ENCODE results near the gene CEP162. TPM values are rescaled to one million over a fixed set of nuclear protein-coding genes. Genes with fewer than 3 reads are reported as not detected.

The CEP162 gene
- total RNA-seq, 3 donors from 2014 or later, result 7.5 to 13.0 (median 9.5) TPM

- intact Hi-C loops (cut with DNase I, micrococcal nuclease), result no loop called here
- no peaks in the 10 kb centered on the region for H3K4me1 ChIP-seq (ENCODE audit: low read depth)
These were observed 32.8 kb upstream of the CEP162 start for GRCh38 chr6:84260196-84260595.

DNA sequence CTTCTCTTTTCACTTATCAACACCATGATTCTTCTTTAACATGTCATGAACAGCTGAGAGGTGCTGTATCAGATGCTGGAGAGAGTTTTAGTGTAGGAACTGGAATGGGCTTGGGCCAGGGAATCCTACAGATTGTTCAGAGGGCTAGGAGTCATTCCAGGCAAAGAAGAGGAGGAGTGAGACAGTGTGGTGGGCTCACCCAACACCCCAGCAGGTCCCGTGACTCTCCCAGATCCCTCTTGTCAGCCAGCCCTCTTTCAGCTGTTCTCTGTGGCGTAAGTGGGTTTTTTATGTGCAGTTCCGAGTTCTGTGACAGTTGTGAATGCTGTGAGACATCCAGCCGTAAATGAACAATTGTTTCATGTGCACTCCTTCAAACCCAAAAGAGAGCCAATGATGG is 31.4 kb upstream of the CEP162 start:
- no peaks in the 10 kb centered on the region for H3K36me3 ChIP-seq (ENCODE audit: low read depth)
- no peaks in the 10 kb centered on the region for H3K4me1 ChIP-seq (ENCODE audit: low read depth)
- no peak overlapping the region for H3K4me3 ChIP-seq
- intact Hi-C loops (cut with DNase I, micrococcal nuclease), result no loop called here
- H3K9me3 ChIP-seq, result no peaks in the 10 kb centered on the region
- ATAC-seq (no peak), DNase-seq (no peak)
- TF ChIP-seq CTCF (IDR thresholded peaks at IDR 0.05), result no peak

More at GRCh38 chr6:84260196-84260595, 32.8 kb upstream of the CEP162 start:
- Histone ChIP-seq H3K9me3 (no peaks in the 10 kb centered on the region), H3K36me3 (ENCODE audit: low read depth) (no peaks in the 10 kb centered on the region), H3K4me3 (no peak overlapping the region)
- DNase-seq (no peak), ATAC-seq (no peak)
- TF ChIP-seq CTCF (IDR thresholded peaks at IDR 0.05), result no peak

GRCh38 chr6:84258268-84258667 is 30.8 kb upstream of the CEP162 start:
- no peak overlapping the region for H3K4me3 ChIP-seq

GRCh38 chr6:84255641-84256040 is 28.2 kb upstream of the CEP162 start:
- H3K36me3 ChIP-seq (ENCODE audit: low read depth), result no peaks in the 10 kb centered on the region
- no peak for TF ChIP-seq CTCF (IDR thresholded peaks at IDR 0.05)
- H3K9me3 ChIP-seq, result no peaks in the 10 kb centered on the region
- no peaks in the 10 kb centered on the region for H3K4me1 ChIP-seq (ENCODE audit: low read depth)
- ATAC-seq, result no peak
- DNase-seq, result no peak
- intact Hi-C loops (cut with DNase I, micrococcal nuclease), result no loop called here
- H3K4me3 ChIP-seq, result no peak overlapping the region

More at GRCh38 chr6:84258268-84258667, 30.8 kb upstream of the CEP162 start:
- DNase-seq, result no peak
- Histone ChIP-seq H3K9me3 (no peaks in the 10 kb centered on the region), H3K36me3 (ENCODE audit: low read depth) (no peaks in the 10 kb centered on the region), H3K4me1 (ENCODE audit: low read depth) (no peaks in the 10 kb centered on the region)
- TF ChIP-seq CTCF (IDR thresholded peaks at IDR 0.05), result no peak
- intact Hi-C loops (cut with DNase I, micrococcal nuclease), result no loop called here
- ATAC-seq, result no peak

DNA sequence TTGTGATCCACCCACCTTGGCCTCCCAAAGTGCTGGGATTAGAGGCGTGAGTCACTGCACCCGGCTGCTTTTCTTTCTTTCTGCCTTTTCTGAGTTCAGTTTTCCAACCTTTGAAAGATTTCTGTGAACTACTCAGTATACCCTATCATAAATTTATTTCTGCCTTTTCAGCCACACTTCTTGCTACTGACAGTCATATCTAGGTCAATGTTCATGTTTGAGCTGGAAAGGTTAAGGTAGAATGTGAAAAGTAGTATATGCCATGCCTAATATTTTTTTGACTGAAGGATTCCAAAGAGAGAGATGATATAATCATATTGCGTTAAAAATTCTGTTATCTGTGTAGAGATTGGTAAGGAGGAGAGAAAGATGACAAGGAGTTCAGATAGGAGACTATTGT is 25.9 kb upstream of the CEP162 start:
- Histone ChIP-seq H3K4me1 (ENCODE audit: low read depth) (no peaks in the 10 kb centered on the region), H3K36me3 (ENCODE audit: low read depth) (no peaks in the 10 kb centered on the region), H3K9me3 (no peaks in the 10 kb centered on the region), H3K4me3 (no peak overlapping the region)
- DNase-seq (no peak), ATAC-seq (no peak)
- TF ChIP-seq CTCF (IDR thresholded peaks at IDR 0.05), result no peak
- intact Hi-C loops (cut with DNase I, micrococcal nuclease), result no loop called here

DNA sequence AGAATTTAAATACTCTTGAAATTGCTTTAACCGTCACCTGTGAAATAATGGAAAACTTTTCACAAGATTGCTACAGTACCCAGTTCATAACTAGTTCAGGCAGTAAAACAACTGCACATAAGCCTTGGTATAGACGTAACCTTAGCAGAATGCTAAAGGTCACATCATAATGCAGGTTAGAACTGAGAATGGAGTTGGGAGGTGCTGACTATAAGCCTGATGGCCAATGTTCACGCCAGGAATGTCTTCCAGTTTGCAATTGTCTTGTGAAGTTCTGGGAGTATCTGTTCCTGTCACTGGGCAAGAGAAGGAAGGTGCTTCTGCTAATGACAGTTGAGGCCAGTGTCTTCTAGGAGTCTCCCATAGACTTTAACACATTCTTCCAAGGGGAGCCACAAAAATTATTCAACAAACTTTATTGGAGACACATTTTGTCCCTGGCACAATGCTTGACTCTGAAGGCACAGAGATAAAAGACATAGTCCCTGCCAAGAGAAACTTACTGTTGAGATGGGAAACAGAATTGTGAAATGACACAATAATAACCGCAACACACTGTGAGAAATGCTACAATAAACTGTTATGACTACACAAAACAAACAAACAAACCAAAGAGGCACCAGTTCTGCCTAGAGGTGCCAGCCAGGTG is 24.6 kb upstream of the CEP162 start:
- no peak for DNase-seq
- no peak overlapping the region for H3K4me3 ChIP-seq
- intact Hi-C loops (cut with DNase I, micrococcal nuclease), result no loop called here
- H3K36me3 ChIP-seq (ENCODE audit: low read depth), result no peaks in the 10 kb centered on the region
- TF ChIP-seq CTCF (IDR thresholded peaks at IDR 0.05), result no peak
- no peaks in the 10 kb centered on the region for H3K9me3 ChIP-seq
- ATAC-seq, result no peak
- H3K4me1 ChIP-seq (ENCODE audit: low read depth), result no peaks in the 10 kb centered on the region
